HepG2 (cell line): Measurements from ENCODE around the gene ARHGAP45. TPM values are rescaled to one million over a fixed set of nuclear protein-coding genes. Genes with fewer than 3 reads are reported as not detected.

Source experiments
- AKAP8 ChIP-seq: sonication (generic); formaldehyde crosslinking; IDR thresholded peaks from 2 replicates; pipeline ENCODE4 v1.5.1; 2020; ENCODE audit warnings: mild to moderate bottlenecking, missing genetic modification reagents
- ARHGAP35 ChIP-seq: sonication (generic); formaldehyde crosslinking; IDR thresholded peaks from 2 replicates; pipeline ENCODE4 v1.9.0; 2022; ENCODE audit warnings: mild to moderate bottlenecking, inconsistent platforms, moderate library complexity, missing genetic modification reagents, borderline replicate concordance
- BRD4 ChIP-seq: sonication (generic); formaldehyde crosslinking; IDR thresholded peaks from 2 replicates; pipeline ENCODE4 v1.4.0; 2020; ENCODE audit warnings: missing genetic modification reagents
- GTF3A ChIP-seq: sonication (generic); formaldehyde crosslinking; conservative IDR thresholded peaks from 2 replicates; pipeline ENCODE4 v1.4.0; 2020; ENCODE audit warnings: mild to moderate bottlenecking, missing genetic modification reagents
- HDAC1 ChIP-seq: sonication (generic); formaldehyde crosslinking; IDR thresholded peaks from 2 replicates; pipeline ENCODE4 v1.5.1; 2020; ENCODE audit warnings: mild to moderate bottlenecking, missing genetic modification reagents
- HNRNPL ChIP-seq: fragments of 200-400 bp; formaldehyde crosslinking; IDR thresholded peaks from 2 replicates; pipeline ENCODE4 v1.6.1; 2017; ENCODE audit warnings: mild to moderate bottlenecking, low read depth, low read length
- MXD3 ChIP-seq: IDR thresholded peaks from 2 replicates; pipeline ENCODE4 v1.6.1; 2016; ENCODE audit warnings: mild to moderate bottlenecking, missing biosample characterization, missing genetic modification reagents
- PBX3 ChIP-seq: sonication (generic); formaldehyde crosslinking; IDR thresholded peaks from 2 replicates; pipeline ENCODE4 v1.8.1; 2023; ENCODE audit warnings: missing genetic modification reagents, inconsistent platforms, borderline replicate concordance
- SOX6 ChIP-seq, 2 experiments: fragments of 450-650 bp in 1 of 2; sonication (generic) in 1 of 2; formaldehyde crosslinking in 1 of 2; IDR thresholded peaks; 2 replicates each; pipeline versions ENCODE4 v1.4.0 to v1.6.1; 2017 to 2020; ENCODE audit warnings: antibody characterized with exemption in 1 of 2, mild to moderate bottlenecking in 1 of 2, missing genetic modification reagents in 1 of 2
- SRY ChIP-seq: sonication (generic); formaldehyde crosslinking; IDR thresholded peaks from 2 replicates; pipeline ENCODE4 v1.8.0; 2022; ENCODE audit warnings: mild to moderate bottlenecking, missing genetic modification reagents
- TAF1 ChIP-seq: sonication (generic); formaldehyde crosslinking; IDR thresholded peaks from 2 replicates; pipeline ENCODE4 v1.4.0; 2020; ENCODE audit warnings: missing genetic modification reagents
- TFDP1 ChIP-seq: IDR thresholded peaks from 2 replicates; pipeline ENCODE4 v1.6.1; 2016; ENCODE audit warnings: missing compliant biosample characterization, missing genetic modification reagents, borderline replicate concordance
- TIGD3 ChIP-seq: sonication (generic); formaldehyde crosslinking; IDR thresholded peaks from 2 replicates; pipeline ENCODE4 v1.5.1; 2020; ENCODE audit warnings: mild to moderate bottlenecking, missing genetic modification reagents, borderline replicate concordance
- XRCC5 ChIP-seq: fragments of 200-400 bp; formaldehyde crosslinking; optimal IDR thresholded peaks from 2 replicates; pipeline ENCODE3; 2017; ENCODE audit warnings: mild to moderate bottlenecking, low read length
- YY1 ChIP-seq: IDR thresholded peaks from 2 replicates; pipeline ENCODE4 v1.6.1; 2011; ENCODE audit warnings: low read length, low read depth, moderate library complexity, mild to moderate bottlenecking; ENCODE audit not compliant: insufficient read depth, insufficient replicate concordance
- ZBTB33 ChIP-seq: sonication (generic); formaldehyde crosslinking; IDR thresholded peaks from 2 replicates; pipeline ENCODE4 v1.4.0; 2020; ENCODE audit warnings: missing genetic modification reagents
- ZFX ChIP-seq: sonication (generic); formaldehyde crosslinking; IDR thresholded peaks from 2 replicates; pipeline ENCODE4 v1.4.0; 2020; ENCODE audit warnings: mild to moderate bottlenecking, low read depth, missing genetic modification reagents, moderate library complexity
- ZIK1 ChIP-seq: sonication (generic); formaldehyde crosslinking; IDR thresholded peaks from 2 replicates; pipeline ENCODE4 v1.5.0; 2020; ENCODE audit warnings: mild to moderate bottlenecking, low read depth, missing genetic modification reagents, borderline replicate concordance
- ZNF691 ChIP-seq: sonication (generic); formaldehyde crosslinking; IDR thresholded peaks from 2 replicates; pipeline ENCODE4 v1.4.0; 2020; ENCODE audit warnings: missing genetic modification reagents, low read depth, mild to moderate bottlenecking, borderline replicate concordance
- ZSCAN21 ChIP-seq: sonication (generic); formaldehyde crosslinking; IDR thresholded peaks from 2 replicates; pipeline ENCODE4 v1.8.0; 2022; ENCODE audit warnings: mild to moderate bottlenecking, missing genetic modification reagents, moderate library complexity, borderline replicate concordance
- ZSCAN9 ChIP-seq: IDR thresholded peaks from 2 replicates; pipeline ENCODE4 v1.6.1; 2016; ENCODE audit warnings: borderline replicate concordance
- polyA plus RNA-seq, 8 experiments: library from polyadenylated mRNA; depleted of rRNA in 3 of 8; stranded (reverse) in 7 of 8; unstranded in 1 of 8; fragments of >200 nt; fragmentation: Illumina TruSeq in 4 of 8; extraction: Trizol in 4 of 8; gene quantifications; 2 replicates each; pipeline versions ENCODE4 v1.2.1 to v1.2.3, GENCODE V29; 2011 to 2016; ENCODE audit warnings: low read depth in 4 of 8, missing spikeins in 1 of 8, mixed read lengths in 1 of 8; ENCODE audit not compliant: insufficient read depth in 1 of 8
- total RNA-seq, 5 experiments: library from RNA; depleted of rRNA; stranded (reverse); fragments of >200 nt; fragmentation: Illumina TruSeq; extraction: Trizol; gene quantifications; 2 replicates each; pipeline ENCODE4 v1.2.3, GENCODE V29; 2016; ENCODE audit warnings: low read depth in 1 of 5

The ARHGAP45 gene
- total and polyA plus RNA-seq, 2 of the 13 experiments (the other 11 are each of a cell fraction or from before 2014, with no cell fraction given), result 0.84 to 32.0 TPM

- peak; percentile 65; the same call in 1 of the 2 replicates for TF ChIP-seq ZSCAN21 (CRISPR knock-in tag)
- peak; percentile 85 for TF ChIP-seq BRD4
- peak; percentile 68 for TF ChIP-seq XRCC5
- TF ChIP-seq ARHGAP35 (CRISPR knock-in tag), result 0 out of 2 replicates have a peak, but pooled peaks have one; percentile 24
- TF ChIP-seq SOX6 (IDR thresholded peaks at IDR 0.05), result no peak
- TF ChIP-seq SOX6 (CRISPR knock-in tag; IDR thresholded peaks at IDR 0.05), result no peak; the same call in 1 of the 2 replicates
- peak; percentile 87 for TF ChIP-seq TFDP1
- peak; percentile 82; the same call in 1 of the 2 replicates for TF ChIP-seq SRY
- peak; percentile 91 for TF ChIP-seq YY1
- TF ChIP-seq PBX3 (CRISPR knock-in tag), result no peak
- TF ChIP-seq GTF3A (CRISPR knock-in tag), result 0 out of 2 replicates have a peak, but pooled peaks have one; percentile 41
- peak; percentile 76; the same call in 1 of the 2 replicates for TF ChIP-seq TIGD3 (CRISPR knock-in tag)
- peak; percentile 94 for TF ChIP-seq ZIK1 (CRISPR knock-in tag)
- 0 out of 2 replicates have a peak, but pooled peaks have one; percentile 51 for TF ChIP-seq HNRNPL
- peak; percentile 63 for TF ChIP-seq TAF1
- TF ChIP-seq HDAC1 (CRISPR knock-in tag), result peak; percentile 85
- peak; percentile 44 for TF ChIP-seq AKAP8 (CRISPR knock-in tag)
- TF ChIP-seq MXD3 (CRISPR knock-in tag), result peak; percentile 93
- TF ChIP-seq ZSCAN9 (CRISPR knock-in tag), result peak; percentile 35
- TF ChIP-seq ZFX, result peak; percentile 92
- TF ChIP-seq ZBTB33 (CRISPR knock-in tag), result peak; percentile 42; the same call in 1 of the 2 replicates
- TF ChIP-seq ZNF691, result peak; percentile 43; the same call in 1 of the 2 replicates
Observed at GRCh38 chr19:1050989-1051788, 15.8 kb upstream of the ARHGAP45 start (continued).
